PC-9 (cell line): ENCODE data around the gene FUS.
"Not testable (repeated sequence)": the region's sequence is repeated elsewhere in the genome, so short reads cannot be mapped to it uniquely, and the experiment has no call there.

Experiments used
- EZH2 ChIP-seq: fragments of 200-600 bp; sonication (generic); IDR thresholded peaks from 2 replicates; pipeline ENCODE4 v1.8.0; 2017; ENCODE audit warnings: antibody characterized with exemption, low read depth
- TF ChIP-seq, protein P1 (sequence below): fragments of 200-600 bp; sonication (generic); conservative IDR thresholded peaks from 2 replicates; pipeline ENCODE4 v1.6.1; 2017; ENCODE audit warnings: mixed run types, antibody characterized with exemption, mild to moderate bottlenecking, moderate library complexity

DNA sequence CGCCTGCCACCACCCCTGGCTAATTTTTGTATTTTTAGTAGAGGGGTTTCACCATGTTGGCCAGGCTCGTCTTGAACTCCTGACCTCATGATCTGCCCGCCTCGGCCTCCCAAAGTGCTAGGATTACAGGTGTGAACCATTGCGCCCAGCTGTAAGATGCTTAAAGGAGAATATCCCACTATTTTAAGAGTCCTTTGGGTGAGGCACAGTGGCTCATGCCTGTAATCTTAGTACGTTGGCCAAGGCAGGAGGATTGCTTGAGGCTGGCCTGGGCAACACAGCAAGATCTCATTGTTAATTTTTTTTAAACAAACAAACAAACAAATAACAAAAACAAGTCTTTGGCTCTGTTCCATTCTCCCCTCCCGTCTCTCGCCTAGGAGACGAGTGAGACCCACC, 38.9 kb upstream of the FUS start:
- TF ChIP-seq, protein P1, sequence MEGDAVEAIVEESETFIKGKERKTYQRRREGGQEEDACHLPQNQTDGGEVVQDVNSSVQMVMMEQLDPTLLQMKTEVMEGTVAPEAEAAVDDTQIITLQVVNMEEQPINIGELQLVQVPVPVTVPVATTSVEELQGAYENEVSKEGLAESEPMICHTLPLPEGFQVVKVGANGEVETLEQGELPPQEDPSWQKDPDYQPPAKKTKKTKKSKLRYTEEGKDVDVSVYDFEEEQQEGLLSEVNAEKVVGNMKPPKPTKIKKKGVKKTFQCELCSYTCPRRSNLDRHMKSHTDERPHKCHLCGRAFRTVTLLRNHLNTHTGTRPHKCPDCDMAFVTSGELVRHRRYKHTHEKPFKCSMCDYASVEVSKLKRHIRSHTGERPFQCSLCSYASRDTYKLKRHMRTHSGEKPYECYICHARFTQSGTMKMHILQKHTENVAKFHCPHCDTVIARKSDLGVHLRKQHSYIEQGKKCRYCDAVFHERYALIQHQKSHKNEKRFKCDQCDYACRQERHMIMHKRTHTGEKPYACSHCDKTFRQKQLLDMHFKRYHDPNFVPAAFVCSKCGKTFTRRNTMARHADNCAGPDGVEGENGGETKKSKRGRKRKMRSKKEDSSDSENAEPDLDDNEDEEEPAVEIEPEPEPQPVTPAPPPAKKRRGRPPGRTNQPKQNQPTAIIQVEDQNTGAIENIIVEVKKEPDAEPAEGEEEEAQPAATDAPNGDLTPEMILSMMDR = not testable (repeated sequence)
- not testable (repeated sequence) for TF ChIP-seq EZH2
